Stomach (tissue), 9 donors: ENCODE measurements around the gene TSR2. TPM values are rescaled to one million over a fixed set of nuclear protein-coding genes. Genes with fewer than 3 reads are reported as not detected.

Source experiments
- DNase-seq, 2 donors: peaks; one replicate each; pipeline versions ENCODE4 v3.0.0 to v3.0.0-alpha.2; 2013 to 2019
- H3K27ac ChIP-seq, 5 donors: fragments of 200-600 bp in 4 of 5; sonication (generic) in 4 of 5; one replicate each; pipeline ENCODE4 v1.5.1; 2013 to 2019; ENCODE audit warnings: mild to moderate bottlenecking in 1 of 5, moderate library complexity in 1 of 5
- H3K27me3 ChIP-seq, 3 donors: fragments of 200-600 bp; sonication (generic); one replicate each; pipeline ENCODE4 v1.5.1; 2017 to 2019; ENCODE audit warnings: mixed run types in 1 of 3
- H3K36me3 ChIP-seq, 4 donors: fragments of 200-600 bp; sonication (generic); 1 replicate in 3 of 4; 2 replicates in 1 of 4; pipeline ENCODE4 v1.5.1; 2016 to 2019
- H3K4me1 ChIP-seq, 4 donors: fragments of 200-600 bp; sonication (generic); one replicate each; pipeline ENCODE4 v1.5.1; 2016 to 2019
- H3K4me3 ChIP-seq, 4 donors: fragments of 200-600 bp; sonication (generic) in 3 of 4; one replicate each; pipeline ENCODE4 v1.5.1; 2016 to 2019; ENCODE audit warnings: mild to moderate bottlenecking in 1 of 4
- H3K9me3 ChIP-seq, 4 donors: fragments of 200-600 bp; sonication (generic); one replicate each; pipeline ENCODE4 v1.5.1; 2016 to 2019
- EP300 ChIP-seq: sonication (generic); formaldehyde crosslinking; IDR thresholded peaks from one replicate; pipeline ENCODE4 v1.6.1; 2017; ENCODE audit warnings: antibody characterized with exemption
- POLR2A ChIP-seq, 4 donors: fragments of 450-650 bp; IDR thresholded peaks; one replicate each; pipeline ENCODE4 v1.6.1; 2016; ENCODE audit warnings: antibody characterized with exemption in 4 of 4, control low read depth in 2 of 4, mild to moderate bottlenecking in 1 of 4, moderate library complexity in 1 of 4
- POLR2AphosphoS5 ChIP-seq, 3 donors: sonication (generic); formaldehyde crosslinking; IDR thresholded peaks; one replicate each; pipeline ENCODE4 v1.6.1; 2016; ENCODE audit warnings: antibody characterized with exemption in 3 of 3
- WGBS, 5 donors: extraction: QIAGEN DNeasy Blood & Tissue Kit in 3 of 5; methylation state at CpG; one replicate each; pipeline versions ENCODE4 v1.1.5 to v1.1.7; 2013 to 2018; 5-methylcytosine and 5-hydroxymethylcytosine counted together
- intact Hi-C: fragments of 100-400 bp; cut with DNase I; formaldehyde crosslinking; loops from one replicate; pipeline ENCODE4 v1.15.1; 2023; ENCODE audit warnings: low total_unique reads
- polyA plus RNA-seq, 3 donors: library from polyadenylated mRNA; stranded (reverse); fragments of 200-250 nt; gene quantifications; one replicate each; pipeline ENCODE4 v1.2.3, GENCODE V29; 2013
- total RNA-seq, 5 donors: library from RNA; depleted of rRNA; stranded (reverse); fragments of >200 nt; gene quantifications; one replicate each; pipeline versions ENCODE4 v1.1.0 to v1.2.3, GENCODE V29; 2014 to 2016
- TF ChIP-seq, protein P1 (sequence below), 7 experiments: fragments of 450-650 bp in 4 of 7; fragments of 200-600 bp in 3 of 7; sonication (generic) in 3 of 7; IDR thresholded peaks; one replicate each; pipeline ENCODE4 v1.5.1; 2016 to 2019; ENCODE audit warnings: antibody characterized with exemption in 7 of 7, control low read depth in 2 of 7, mild to moderate bottlenecking in 1 of 7
- donor health status: healthy with polysubstance abuse.
- donor health status: Bipolar disorder and iron deficiency.
- donor health status: healthy.

The TSR2 gene
- total and polyA plus RNA-seq, 8 donors, result 12.5 to 48.1 (median 28.8) TPM; not detected in 1

DNA sequence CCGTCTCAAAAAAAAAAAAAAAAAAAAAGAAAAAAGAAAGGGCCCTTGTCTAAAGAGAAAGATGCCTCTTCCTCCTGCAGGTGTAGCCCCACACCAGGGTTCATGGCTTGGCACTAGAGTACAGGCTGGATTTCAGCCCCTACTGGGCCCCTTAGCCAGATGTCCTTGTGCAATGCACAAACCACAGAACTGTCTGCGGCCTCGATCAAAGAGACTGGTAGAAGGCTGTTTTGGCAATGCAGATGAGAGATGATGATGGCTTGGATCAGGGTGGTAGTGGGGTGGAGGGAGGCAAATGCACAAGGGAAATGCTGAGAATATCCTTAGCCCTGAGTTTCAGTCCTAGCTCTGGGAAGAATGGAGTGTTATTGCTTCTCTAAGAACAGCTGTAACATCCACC is 26.5 kb upstream of the TSR2 start:
- intact Hi-C loops, result no loop called here
- DNase-seq, result peak in 1 of 2 donors; percentile 2
- H3K9me3 ChIP-seq, result no peaks in the 10 kb centered on the region
- H3K27me3 ChIP-seq, result peaks cover 0 to 4% (median 0%) of the 10 kb centered on the region in 3 donors
- no peak for TF ChIP-seq POLR2AphosphoS5 (IDR thresholded peaks at IDR 0.05)
- no peak for TF ChIP-seq EP300
- TF ChIP-seq POLR2A (IDR thresholded peaks at IDR 0.05), result no peak
- TF ChIP-seq, protein P1, sequence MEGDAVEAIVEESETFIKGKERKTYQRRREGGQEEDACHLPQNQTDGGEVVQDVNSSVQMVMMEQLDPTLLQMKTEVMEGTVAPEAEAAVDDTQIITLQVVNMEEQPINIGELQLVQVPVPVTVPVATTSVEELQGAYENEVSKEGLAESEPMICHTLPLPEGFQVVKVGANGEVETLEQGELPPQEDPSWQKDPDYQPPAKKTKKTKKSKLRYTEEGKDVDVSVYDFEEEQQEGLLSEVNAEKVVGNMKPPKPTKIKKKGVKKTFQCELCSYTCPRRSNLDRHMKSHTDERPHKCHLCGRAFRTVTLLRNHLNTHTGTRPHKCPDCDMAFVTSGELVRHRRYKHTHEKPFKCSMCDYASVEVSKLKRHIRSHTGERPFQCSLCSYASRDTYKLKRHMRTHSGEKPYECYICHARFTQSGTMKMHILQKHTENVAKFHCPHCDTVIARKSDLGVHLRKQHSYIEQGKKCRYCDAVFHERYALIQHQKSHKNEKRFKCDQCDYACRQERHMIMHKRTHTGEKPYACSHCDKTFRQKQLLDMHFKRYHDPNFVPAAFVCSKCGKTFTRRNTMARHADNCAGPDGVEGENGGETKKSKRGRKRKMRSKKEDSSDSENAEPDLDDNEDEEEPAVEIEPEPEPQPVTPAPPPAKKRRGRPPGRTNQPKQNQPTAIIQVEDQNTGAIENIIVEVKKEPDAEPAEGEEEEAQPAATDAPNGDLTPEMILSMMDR (IDR thresholded peaks at IDR 0.05), result no peak
- H3K4me1 ChIP-seq, result no peaks in the 10 kb centered on the region
- 63 to 75% (median 70%) methylated on average over 2 to 3 of the region's 3 CpGs for WGBS, 5 donors
- H3K36me3 ChIP-seq, result no peaks in the 10 kb centered on the region
- no peak overlapping the region for H3K4me3 ChIP-seq
- H3K27ac ChIP-seq, result no peak overlapping the region

DNA sequence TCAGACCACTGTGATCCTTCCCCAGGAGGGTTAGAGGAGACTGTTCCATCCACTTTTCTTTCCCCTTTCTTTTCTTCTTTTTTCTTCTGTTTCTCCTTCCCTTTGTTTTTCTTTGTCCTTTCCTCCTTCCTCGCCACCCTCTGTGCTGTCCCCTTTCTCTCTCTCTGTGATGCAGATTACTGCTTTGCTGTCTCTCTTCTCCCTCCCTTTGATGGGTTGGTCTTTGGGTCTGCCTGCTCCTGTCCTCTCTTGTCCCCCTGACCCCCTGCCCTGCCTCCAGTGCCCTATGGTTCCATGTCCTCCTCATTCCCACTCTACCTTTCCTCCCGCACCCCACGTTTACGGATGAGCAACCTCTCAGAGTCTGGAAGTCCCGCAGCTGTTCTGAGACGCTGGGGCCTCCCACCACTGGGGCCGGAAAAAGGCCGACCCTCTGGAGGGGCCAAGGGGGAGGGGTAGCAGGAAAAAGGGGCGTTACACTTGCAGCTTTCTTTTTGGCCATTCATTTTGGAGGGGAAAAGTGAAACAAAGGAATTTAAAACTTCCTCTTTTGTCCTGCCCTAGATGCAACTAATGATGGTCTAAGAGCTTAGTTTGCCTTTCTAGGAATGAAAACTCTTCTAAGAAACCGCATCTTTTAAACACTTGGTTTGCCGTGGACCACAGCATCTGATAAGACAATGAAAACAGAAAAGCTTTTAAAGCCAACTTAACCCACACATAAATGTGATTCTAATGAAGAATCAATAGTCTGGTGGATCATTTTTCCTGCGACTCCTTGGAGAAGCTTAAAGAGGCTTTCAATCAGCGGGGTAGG is 24.5 kb upstream of the TSR2 start:
- intact Hi-C loops, result no loop called here

DNA sequence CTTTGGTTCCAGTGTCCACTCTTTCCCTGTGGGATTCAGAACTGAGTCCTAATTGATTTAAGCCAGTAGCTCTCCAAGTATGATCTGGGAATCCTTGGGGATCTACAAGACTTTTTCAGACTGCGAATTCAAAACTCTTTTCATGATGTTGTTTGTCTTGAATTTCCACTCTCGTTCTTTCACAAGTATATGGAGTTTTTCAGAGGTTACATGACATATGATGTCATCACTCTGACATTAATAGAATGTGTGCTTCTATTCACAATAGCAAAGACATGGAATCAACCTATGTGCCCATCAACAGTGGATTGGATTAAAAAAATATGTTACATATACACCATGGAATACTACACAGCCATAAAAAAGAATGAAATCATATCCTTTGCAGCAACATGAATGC is 23.2 kb upstream of the TSR2 start:
- H3K36me3 ChIP-seq, result no peaks in the 10 kb centered on the region
- TF ChIP-seq, protein P1 (IDR thresholded peaks at IDR 0.05), result no peak
- TF ChIP-seq POLR2A (IDR thresholded peaks at IDR 0.05), result no peak
- TF ChIP-seq POLR2AphosphoS5 (IDR thresholded peaks at IDR 0.05), result no peak
- TF ChIP-seq EP300, result no peak
- 67 to 91% (median 76%) methylated on average over 2 of the region's 2 CpGs for WGBS, 5 donors
- no peak overlapping the region for H3K4me3 ChIP-seq
- DNase-seq, result no peak
- H3K4me1 ChIP-seq, result no peaks in the 10 kb centered on the region
- H3K9me3 ChIP-seq, result no peaks in the 10 kb centered on the region
- H3K27ac ChIP-seq, result no peak overlapping the region
- H3K27me3 ChIP-seq, result peaks cover 0 to 4% (median 0%) of the 10 kb centered on the region in 3 donors
- intact Hi-C loops, result no loop called here

More for the DNA sequence above, 24.5 kb upstream of the TSR2 start:
- H3K4me3 ChIP-seq, result no peak overlapping the region
- H3K36me3 ChIP-seq, result no peaks in the 10 kb centered on the region
- no peaks in the 10 kb centered on the region for H3K9me3 ChIP-seq
- H3K27me3 ChIP-seq, result peaks cover 0 to 4% (median 0%) of the 10 kb centered on the region in 3 donors
- no peaks in the 10 kb centered on the region for H3K4me1 ChIP-seq
- no peak overlapping the region for H3K27ac ChIP-seq
- 20 to 45% (median 26%) methylated on average over 11 to 13 of the region's 13 CpGs for WGBS, 5 donors
- no peak for TF ChIP-seq POLR2A (IDR thresholded peaks at IDR 0.05)
- TF ChIP-seq EP300, result no peak
- TF ChIP-seq, protein P1 (IDR thresholded peaks at IDR 0.05), result no peak
- TF ChIP-seq POLR2AphosphoS5 (IDR thresholded peaks at IDR 0.05), result no peak
- peak in 1 of 2 donors; percentile 43 for DNase-seq

DNA sequence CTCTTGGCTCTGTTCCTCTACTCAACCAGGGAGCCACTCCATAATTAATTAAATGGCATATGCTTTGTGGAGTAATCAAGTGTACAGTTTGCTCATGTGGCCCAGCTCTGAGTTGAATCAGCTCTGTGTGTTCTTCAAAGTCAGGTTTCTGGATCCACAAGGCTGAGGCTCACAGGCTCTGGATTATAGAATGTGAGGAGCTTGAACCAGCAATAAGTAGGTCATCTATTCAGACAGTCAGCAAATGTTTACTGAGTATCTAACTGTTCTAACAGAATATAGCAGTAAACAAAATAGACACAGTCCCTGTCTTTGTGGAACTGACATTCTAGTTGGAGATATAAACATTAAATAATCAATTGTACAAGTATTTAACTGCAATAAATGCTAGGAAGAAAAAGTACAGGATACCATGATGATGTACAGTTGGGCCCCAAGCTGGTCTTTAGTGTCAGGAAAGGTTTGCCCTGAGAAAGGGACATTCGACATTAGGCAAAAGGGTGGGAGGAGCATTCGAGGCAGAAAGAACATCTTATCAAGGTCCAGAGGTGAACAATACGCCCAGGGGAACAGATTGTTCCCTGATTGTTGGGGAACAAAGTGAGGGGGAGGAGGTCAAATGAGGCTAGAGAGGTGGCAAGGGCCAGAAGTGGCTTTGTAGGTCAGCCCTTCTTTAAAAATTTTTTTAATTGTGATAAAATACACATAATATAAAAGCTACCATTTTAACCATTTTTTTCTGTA is 20.5 kb upstream of the TSR2 start:
- Histone ChIP-seq H3K27ac (peak overlapping the region in 4 of 5 donors; percentile 27 to 75 (median 48)), H3K36me3 (no peaks in the 10 kb centered on the region), H3K27me3 (peaks cover 0 to 4% (median 0%) of the 10 kb centered on the region in 3 donors), H3K4me3 (no peak overlapping the region), H3K9me3 (no peaks in the 10 kb centered on the region), H3K4me1 (no peaks in the 10 kb centered on the region)
- WGBS, 5 donors, result 10 to 33% (median 23%) methylated on average over 3 of the region's 3 CpGs
- DNase-seq, result no peak
- intact Hi-C loops, result no loop called here
- no peak for TF ChIP-seq POLR2A (IDR thresholded peaks at IDR 0.05)
- TF ChIP-seq, protein P1 (IDR thresholded peaks at IDR 0.05), result no peak
- peak in 2 of 3 donors; percentile 52 to 72 for TF ChIP-seq POLR2AphosphoS5 (IDR thresholded peaks at IDR 0.05)
- no peak for TF ChIP-seq EP300
